Measurements from ENCODE around the gene LILRB2. TPM values are rescaled to one million over a fixed set of nuclear protein-coding genes. Genes with fewer than 3 reads are reported as not detected.
"Not testable (repeated sequence)": the region's sequence is repeated elsewhere in the genome, so short reads cannot be mapped to it uniquely, and the experiment has no call there.

LILRB2 gene
- total RNA-seq, 6 experiments from 2014 or later: 1.6 to 9.8 (median 3.0) TPM

- H3K4me3 ChIP-seq; H3K27me3 ChIP-seq; H3K4me1 ChIP-seq; H3K36me3 ChIP-seq; intact Hi-C loops (cut with DNase I); H3K27ac ChIP-seq; H3K9me3 ChIP-seq: not testable (repeated sequence)
- peak in 2 of 4 donors; percentile 28 to 52 for ATAC-seq
- 33% methylated on average over 5 of the region's 22 CpGs for WGBS (ENCODE audit: insufficient coverage, low coverage, low lambda C conversion rate, missing lambda C conversion rate)
- peak in 1 of 3 donors; percentile 38 for DNase-seq
Measured at GRCh38 chr19:54240372-54241336, 40.3 kb downstream of the LILRB2 start.

GRCh38 chr19:54239491-54240371 is 41.2 kb downstream of the LILRB2 start:
- H3K27me3 ChIP-seq; intact Hi-C loops (cut with DNase I); H3K9me3 ChIP-seq; H3K36me3 ChIP-seq; H3K27ac ChIP-seq; H3K4me3 ChIP-seq; H3K4me1 ChIP-seq: not testable (repeated sequence)
- WGBS (ENCODE audit: insufficient coverage, low coverage, low lambda C conversion rate, missing lambda C conversion rate): 80% methylated on average over 1 of the region's 21 CpGs
- ATAC-seq (peak in 2 of 4 donors; percentile 9 to 13), DNase-seq (peak in 1 of 3 donors; percentile 17)

- no peaks in the 10 kb centered on the region for H3K9me3 ChIP-seq
- H3K4me3 ChIP-seq: no peak overlapping the region
- WGBS (ENCODE audit: insufficient coverage, low coverage, low lambda C conversion rate, missing lambda C conversion rate): 67% methylated on average over 5 of the region's 5 CpGs
- intact Hi-C loops (cut with DNase I): loop anchor here (5.0 kb wide), 1 partner anchor 62 kb away; the partner anchor contains the start of gene TMC4 (in 2 of the 2)
- H3K27me3 ChIP-seq: no peaks in the 10 kb centered on the region
- no peak overlapping the region for H3K27ac ChIP-seq
- TF ChIP-seq CTCF (IDR thresholded peaks at IDR 0.05) (no peak), POLR2A (IDR thresholded peaks at IDR 0.05) (no peak)
- DNase-seq: no peak
- no peak for ATAC-seq
- no peaks in the 10 kb centered on the region for H3K36me3 ChIP-seq
- H3K4me1 ChIP-seq: no peaks in the 10 kb centered on the region
Measured at GRCh38 chr19:54233941-54234340, 47.0 kb downstream of the LILRB2 start.

- no peaks in the 10 kb centered on the region for H3K4me1 ChIP-seq
- intact Hi-C loops (cut with DNase I): loop anchor here (5.0 kb wide), 1 partner anchor 59 kb away; the partner anchor contains the start of gene TMC4 (in 2 of the 2)
- ATAC-seq: peak; percentile 99 to 100 (median 100)
- 21% methylated on average over 18 of the region's 21 CpGs for WGBS (ENCODE audit: insufficient coverage, low coverage, low lambda C conversion rate, missing lambda C conversion rate)
- no peaks in the 10 kb centered on the region for H3K27me3 ChIP-seq
- no peak overlapping the region for H3K4me3 ChIP-seq
- peak; percentile 88 to 91 (median 90) for DNase-seq
- no peak overlapping the region for H3K27ac ChIP-seq
- H3K9me3 ChIP-seq: no peaks in the 10 kb centered on the region
- TF ChIP-seq CTCF (IDR thresholded peaks at IDR 0.05) (peak; percentile 89 to 97 (median 90)), POLR2A (IDR thresholded peaks at IDR 0.05) (no peak)
- no peaks in the 10 kb centered on the region for H3K36me3 ChIP-seq
Measured at GRCh38 chr19:54231077-54231931, 49.6 kb downstream of the LILRB2 start.

- H3K27ac ChIP-seq: no peak overlapping the region
- no peak for DNase-seq
- H3K36me3 ChIP-seq: no peaks in the 10 kb centered on the region
- no peaks in the 10 kb centered on the region for H3K27me3 ChIP-seq
- no peak for ATAC-seq
- 63% methylated on average over 5 of the region's 7 CpGs for WGBS (ENCODE audit: insufficient coverage, low coverage, low lambda C conversion rate, missing lambda C conversion rate)
- H3K4me3 ChIP-seq: no peak overlapping the region
- no peak for TF ChIP-seq POLR2A (IDR thresholded peaks at IDR 0.05)
- no peak for TF ChIP-seq CTCF (IDR thresholded peaks at IDR 0.05)
- intact Hi-C loops (cut with DNase I): loop anchor here (5.0 kb wide), 1 partner anchor 58 kb away; the partner anchor contains the start of gene TMC4 (in 2 of the 2)
- H3K4me1 ChIP-seq: no peaks in the 10 kb centered on the region
- H3K9me3 ChIP-seq: no peaks in the 10 kb centered on the region
Measured at GRCh38 chr19:54230031-54230430, 50.9 kb downstream of the LILRB2 start.

All from right lobe of liver (tissue), 6 donors.